Uterus (tissue), 2 donors: ENCODE measurements around the gene PTPN14.

ENCODE experiments used
- CTCF ChIP-seq, 4 experiments: fragments of 200-600 bp in 2 of 4; fragments of 450-650 bp in 2 of 4; sonication (generic) in 2 of 4; IDR thresholded peaks; one replicate each; pipeline ENCODE4 v1.5.1; 2016 to 2019; ENCODE audit warnings: antibody characterized with exemption in 4 of 4, mild to moderate bottlenecking in 2 of 4, moderate library complexity in 1 of 4
- POLR2A ChIP-seq, 2 donors: fragments of 450-650 bp; IDR thresholded peaks; one replicate each; pipeline ENCODE4 v1.6.1; 2016; ENCODE audit warnings: antibody characterized with exemption in 2 of 2, mild to moderate bottlenecking in 1 of 2, moderate library complexity in 1 of 2

- TF ChIP-seq CTCF (IDR thresholded peaks at IDR 0.05) (no peak), POLR2A (IDR thresholded peaks at IDR 0.05) (no peak)
Observed at GRCh38 chr1:214505134-214505533, 46.3 kb downstream of the PTPN14 start.
